IPS-NIHi11 (cell line): Measurements from ENCODE around the gene SNAP91.

Source experiments
- DNase-seq: peaks from one replicate; pipeline ENCODE4 v3.0.0; 2012; ENCODE audit warnings: mixed read lengths, low spot score

The SNAP91 gene

DNA sequence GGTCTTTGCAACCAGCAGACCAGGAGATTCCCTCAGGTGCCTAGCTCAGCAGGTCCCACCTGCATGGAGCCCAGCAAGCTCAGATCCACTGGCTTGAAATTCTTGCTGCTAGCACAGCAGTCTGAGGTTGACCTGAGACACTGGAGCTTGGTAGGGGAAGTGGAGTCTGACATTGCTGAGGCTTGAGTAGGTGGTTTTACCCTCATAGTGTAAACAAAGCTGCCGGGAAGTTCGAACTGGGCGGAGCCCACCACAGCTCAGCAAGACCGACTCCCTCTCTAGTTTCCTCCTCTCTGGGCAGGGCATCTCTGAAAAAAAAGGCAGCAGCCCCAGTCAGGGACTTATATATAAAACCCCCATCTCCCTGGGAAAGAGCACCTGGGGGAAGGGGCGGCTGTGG lies 162.3 kb downstream of the SNAP91 start:
- no peak for DNase-seq

GRCh38 chr6:83539678-83540077 lies 169.2 kb downstream of the SNAP91 start:
- DNase-seq = no peak

- DNase-seq = no peak
Observed at GRCh38 chr6:83536647-83537589, 172.0 kb downstream of the SNAP91 start.

GRCh38 chr6:83536034-83536646 lies 172.8 kb downstream of the SNAP91 start:
- DNase-seq = peak; percentile 63

GRCh38 chr6:83518816-83519480 lies 190.0 kb downstream of the SNAP91 start:
- peak; percentile 49 for DNase-seq

GRCh38 chr6:83517500-83517899 lies 191.4 kb downstream of the SNAP91 start:
- peak; percentile 12 for DNase-seq

DNA sequence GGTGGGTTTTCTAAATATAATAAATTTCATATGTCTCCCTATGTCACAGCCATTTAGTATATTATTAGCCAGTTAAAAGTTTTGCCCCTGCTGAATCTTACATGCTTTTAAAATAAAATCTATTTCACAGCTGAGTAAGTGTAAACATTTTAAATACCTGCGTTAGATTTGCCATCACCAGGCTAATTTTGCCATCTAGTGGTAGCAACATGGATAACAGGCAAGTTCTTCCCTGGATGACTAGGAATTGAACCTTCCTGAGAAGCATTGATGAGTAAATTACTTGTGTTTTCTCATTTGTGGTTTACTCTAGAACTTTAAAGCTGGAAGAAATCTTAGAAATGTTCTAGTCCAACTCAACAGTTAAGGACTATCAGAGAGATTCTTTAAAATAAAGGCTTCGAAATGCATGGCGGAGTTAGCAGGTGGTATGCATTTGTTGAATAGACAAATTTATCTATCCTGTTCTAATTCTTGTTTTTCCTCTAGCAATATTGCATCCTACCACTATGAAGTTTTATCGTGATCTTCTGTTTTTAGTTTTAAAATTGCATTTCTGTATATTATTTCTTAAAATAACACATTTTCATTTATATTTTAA lies 193.9 kb downstream of the SNAP91 start:
- peak; percentile 31 for DNase-seq

DNA sequence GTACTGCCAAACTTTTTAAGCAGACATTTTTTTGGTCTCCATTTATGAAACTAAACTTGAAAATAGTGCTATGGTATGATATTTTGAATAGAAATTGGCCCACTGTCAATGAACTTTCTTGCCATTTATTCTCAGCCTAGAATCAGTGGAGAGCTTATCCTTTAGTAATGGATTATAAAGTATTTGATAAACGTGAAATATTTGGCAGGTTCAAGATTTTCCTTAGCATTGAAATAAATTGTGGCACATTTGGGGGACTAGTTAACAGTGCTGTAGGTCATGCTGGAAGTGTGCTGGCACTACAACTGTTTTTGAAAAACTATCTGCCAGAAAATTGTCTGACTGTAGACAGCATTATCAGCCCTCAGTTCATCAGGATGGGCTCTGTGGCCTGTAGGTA lies 194.4 kb downstream of the SNAP91 start:
- no peak for DNase-seq

DNA sequence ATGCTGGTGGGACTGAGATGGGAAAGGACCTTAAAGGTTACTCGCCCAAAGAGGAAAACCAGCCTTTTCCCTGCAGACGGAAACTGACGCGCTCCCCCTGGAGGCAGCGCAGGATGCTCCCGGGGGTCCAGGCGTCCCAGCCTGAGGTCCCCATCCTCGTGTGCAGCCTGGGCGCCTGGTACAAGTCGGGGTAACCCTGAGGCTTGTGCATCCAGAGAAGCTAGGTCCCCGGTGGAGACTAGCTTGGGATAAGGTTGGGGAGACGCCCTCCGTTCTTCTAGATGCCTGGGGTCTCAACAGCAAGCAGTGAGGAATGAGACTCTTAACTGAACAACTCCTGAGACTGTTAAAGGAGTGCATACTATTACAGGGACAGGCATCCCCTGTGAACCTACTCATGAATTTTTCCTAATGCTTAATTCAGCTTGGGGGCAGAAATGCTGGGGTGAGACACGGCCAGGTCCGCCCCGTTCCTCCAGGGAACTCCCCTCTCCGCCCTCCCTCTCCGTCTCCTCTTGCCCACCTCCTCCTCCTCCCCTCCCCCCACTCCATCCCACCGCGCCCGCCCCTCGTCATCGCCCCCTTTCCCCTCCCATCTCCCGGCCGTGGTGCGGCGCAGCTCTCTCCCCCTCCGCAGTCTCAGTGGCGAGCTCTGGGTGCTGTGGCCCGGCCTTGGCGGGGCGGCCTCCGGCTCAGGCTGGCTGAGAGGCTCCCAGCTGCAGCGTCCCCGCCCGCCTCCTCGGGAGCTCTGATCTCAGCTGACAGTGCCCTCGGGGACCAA lies 196.8 kb downstream of the SNAP91 start, which contains the start of gene PRSS35:
Gene PRSS35, plus strand, starts transcription at position 634 of the 781 bp plus-strand sequence. CDS start 10,908 bp downstream, outside the sequence.
- peak; percentile 81 for DNase-seq

DNA sequence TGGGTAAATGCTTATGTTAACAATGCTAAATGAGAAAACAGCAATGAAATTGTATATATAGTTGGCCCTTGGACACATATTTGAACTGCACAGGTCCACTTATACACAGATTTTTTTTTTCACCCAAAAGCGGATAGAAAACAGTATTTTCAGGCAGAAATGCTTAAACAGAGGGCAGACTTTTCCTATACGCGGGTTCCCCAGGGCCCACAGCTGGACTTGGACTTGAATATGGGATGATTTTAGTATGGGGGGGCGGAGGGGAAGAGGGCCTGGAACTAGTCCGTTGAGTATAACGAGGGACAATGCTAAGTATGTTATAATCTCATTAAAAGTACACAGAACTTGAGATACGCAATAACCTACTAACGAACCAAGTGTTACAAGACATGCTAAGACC lies 197.6 kb downstream of the SNAP91 start:
- no peak for DNase-seq

- no peak for DNase-seq
Observed at GRCh38 chr6:83510791-83511190, 198.1 kb downstream of the SNAP91 start.

GRCh38 chr6:83509441-83509840 lies 199.5 kb downstream of the SNAP91 start:
- no peak for DNase-seq

GRCh38 chr6:83505356-83505755 lies 203.5 kb downstream of the SNAP91 start:
- no peak for DNase-seq
